Activated CD8-positive, alpha-beta memory T cell treated with anti-CD3 and anti-CD28 coated beads, Interleukin-2, amount 50 U/mL, for 24 hours (primary cell): Measurements from ENCODE around the gene CRIP2.
A peak's percentile ranks its signal among the peaks of the same experiment; 100 is the strongest.

Experiments
- DNase-seq: peaks from one replicate; pipeline ENCODE4 v3.0.0-alpha.2; 2020; ENCODE audit errors: extremely low read depth

CRIP2 gene

GRCh38 chr14:105476831-105477659 lies 2.4 kb downstream of the CRIP2 start:
- DNase-seq = no peak

GRCh38 chr14:105477660-105478397 lies 3.2 kb downstream of the CRIP2 start:
- DNase-seq = no peak

GRCh38 chr14:105478398-105479251 lies 4.0 kb downstream of the CRIP2 start:
- DNase-seq = no peak

- no peak for DNase-seq
These were observed 5.0 kb downstream of the CRIP2 start for GRCh38 chr14:105479431-105480158.

GRCh38 chr14:105480199-105480746 lies 5.7 kb downstream of the CRIP2 start:
- no peak for DNase-seq

GRCh38 chr14:105480807-105481801 lies 6.5 kb downstream of the CRIP2 start:
- peak; percentile 67 for DNase-seq

- peak; percentile 82 for DNase-seq
These were observed 7.4 kb downstream of the CRIP2 start for GRCh38 chr14:105481886-105482457.

- no peak for DNase-seq
These were observed 8.0 kb downstream of the CRIP2 start for GRCh38 chr14:105482486-105483110.

GRCh38 chr14:105483300-105484068 lies 8.9 kb downstream of the CRIP2 start:
- DNase-seq = no peak

GRCh38 chr14:105484069-105484996 lies 9.7 kb downstream of the CRIP2 start:
- DNase-seq = no peak

GRCh38 chr14:105484997-105485393 lies 10.4 kb downstream of the CRIP2 start:
- no peak for DNase-seq

- DNase-seq = no peak
These were observed 11.1 kb downstream of the CRIP2 start for GRCh38 chr14:105485739-105486162.

- no peak for DNase-seq
These were observed 11.7 kb downstream of the CRIP2 start, which contains the start of gene CRIP1 for GRCh38 chr14:105486163-105486973. TSS of gene CRIP1 (plus strand) at chr14:105486886. CDS start at chr14:105487260, 374 bp downstream.

GRCh38 chr14:105486974-105487448 lies 12.4 kb downstream of the CRIP2 start:
- DNase-seq = no peak

- no peak for DNase-seq
These were observed 12.9 kb downstream of the CRIP2 start for GRCh38 chr14:105487449-105487985.
